ENCODE measurements around the gene ZNF500. TPM values are rescaled to one million over a fixed set of nuclear protein-coding genes. Genes with fewer than 3 reads are reported as not detected.

Gene ZNF500
- total and polyA plus RNA-seq, 2 experiments from 2014 or later, result 23.8 to 32.7 TPM

GRCh38 chr16:4768549-4769305 is 1.8 kb upstream of the ZNF500 start:
- Histone ChIP-seq H3K36me3 (peaks cover 4% of the 10 kb centered on the region), H3K27me3 (no peaks in the 10 kb centered on the region), H3K27ac (peak overlapping the region; percentile 65), H3K9me3 (ENCODE audit: low read depth) (no peaks in the 10 kb centered on the region), H3K4me1 (ENCODE audit: low read depth) (peaks cover 4% of the 10 kb centered on the region), H3K4me3 (peak overlapping the region; percentile 52)
- DNase-seq (ENCODE audit: low read depth in 1 of 2, low spot score in 1 of 2), result peak; percentile 96 to 98
- no peak for TF ChIP-seq CTCF (IDR thresholded peaks at IDR 0.05; ENCODE audit: low read depth, low read length)

- DNase-seq (ENCODE audit: low read depth in 1 of 2, low spot score in 1 of 2), result peak in 1 of 2 donors; percentile 26
- peak overlapping the region; percentile 52 for H3K4me3 ChIP-seq
- H3K36me3 ChIP-seq, result peaks cover 9% of the 10 kb centered on the region
- H3K9me3 ChIP-seq (ENCODE audit: low read depth), result no peaks in the 10 kb centered on the region
- TF ChIP-seq CTCF (IDR thresholded peaks at IDR 0.05; ENCODE audit: low read depth, low read length), result no peak
- peaks cover 4% of the 10 kb centered on the region for H3K4me1 ChIP-seq (ENCODE audit: low read depth)
- no peaks in the 10 kb centered on the region for H3K27me3 ChIP-seq
- H3K27ac ChIP-seq, result peak overlapping the region; percentile 65
These were observed 1.0 kb upstream of the ZNF500 start for GRCh38 chr16:4767872-4768548.

DNA sequence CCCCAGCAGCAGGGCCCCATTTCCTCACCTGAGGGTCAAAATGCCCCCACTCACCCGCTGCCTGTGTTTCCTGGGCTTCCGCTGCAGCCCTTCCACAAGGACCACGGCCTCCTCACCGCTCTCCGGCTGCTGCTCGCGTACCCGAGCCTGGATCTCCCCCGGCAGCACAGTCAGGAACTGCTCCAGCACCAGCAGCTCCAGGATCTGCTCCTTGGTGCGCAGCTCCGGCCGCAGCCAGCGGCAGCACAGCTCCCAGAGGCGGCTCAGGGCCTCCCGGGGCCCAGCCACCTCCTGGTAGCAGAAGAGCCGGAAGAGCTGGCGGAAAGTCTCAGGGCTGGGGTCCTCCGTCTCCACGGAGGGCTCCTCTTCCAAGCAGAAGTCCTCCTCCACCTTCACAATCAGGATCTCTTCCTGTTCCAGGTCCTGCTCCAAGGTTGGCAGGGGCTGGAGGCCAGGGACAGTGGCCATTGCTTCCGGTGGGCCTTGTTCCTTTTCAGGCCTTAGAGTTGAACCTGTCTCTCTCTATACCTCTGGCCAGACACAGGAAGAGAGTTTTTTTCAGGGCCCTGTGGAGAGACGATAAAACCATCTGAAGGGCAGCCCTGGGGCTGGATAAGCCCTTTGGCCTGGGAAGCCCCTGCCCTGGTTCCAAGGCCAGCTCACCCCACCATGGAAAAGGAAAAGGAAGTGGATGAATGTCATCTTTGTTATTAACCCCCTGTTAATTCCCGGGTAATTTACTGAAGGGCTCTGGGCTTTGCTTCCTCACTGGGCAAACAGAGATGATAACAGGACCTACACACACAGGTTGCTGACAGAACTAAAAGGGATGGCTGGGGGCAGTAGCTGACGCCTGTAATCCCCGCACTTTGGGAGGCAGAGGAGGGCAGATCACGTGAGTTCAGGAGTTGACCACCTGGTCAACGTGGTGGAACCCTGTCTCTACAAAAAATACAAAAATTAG is 1.2 kb downstream of the ZNF500 start:
- Histone ChIP-seq H3K9me3 (ENCODE audit: low read depth) (no peaks in the 10 kb centered on the region), H3K4me3 (peak overlapping the region; percentile 83), H3K36me3 (peaks cover 22% of the 10 kb centered on the region), H3K27ac (peak overlapping the region; percentile 74), H3K27me3 (no peaks in the 10 kb centered on the region), H3K4me1 (ENCODE audit: low read depth) (peaks cover 4% of the 10 kb centered on the region)
- DNase-seq (ENCODE audit: low read depth in 1 of 2, low spot score in 1 of 2), result no peak
- no peak for TF ChIP-seq CTCF (IDR thresholded peaks at IDR 0.05; ENCODE audit: low read depth, low read length)

- no peak overlapping the region for H3K4me3 ChIP-seq
- H3K9me3 ChIP-seq (ENCODE audit: low read depth), result no peaks in the 10 kb centered on the region
- TF ChIP-seq CTCF (IDR thresholded peaks at IDR 0.05; ENCODE audit: low read depth, low read length), result no peak
- no peaks in the 10 kb centered on the region for H3K27me3 ChIP-seq
- DNase-seq (ENCODE audit: low read depth in 1 of 2, low spot score in 1 of 2), result no peak
- H3K27ac ChIP-seq, result no peak overlapping the region
- H3K4me1 ChIP-seq (ENCODE audit: low read depth), result peaks cover 4% of the 10 kb centered on the region
- H3K36me3 ChIP-seq, result peaks cover 31% of the 10 kb centered on the region
These were observed 3.2 kb downstream of the ZNF500 start for GRCh38 chr16:4763791-4764190.

- Histone ChIP-seq H3K27me3 (no peaks in the 10 kb centered on the region), H3K4me3 (no peak overlapping the region), H3K27ac (no peak overlapping the region), H3K4me1 (ENCODE audit: low read depth) (no peaks in the 10 kb centered on the region), H3K9me3 (ENCODE audit: low read depth) (no peaks in the 10 kb centered on the region), H3K36me3 (peaks cover 39% of the 10 kb centered on the region)
- no peak for TF ChIP-seq CTCF (IDR thresholded peaks at IDR 0.05; ENCODE audit: low read depth, low read length)
- no peak for DNase-seq (ENCODE audit: low read depth in 1 of 2, low spot score in 1 of 2)
These were observed 4.8 kb downstream of the ZNF500 start for GRCh38 chr16:4762205-4762604.

Data from cardiac muscle cell (in vitro differentiated cells and primary cell).